Activated T-cell treated with anti-CD3 and anti-CD28 coated beads, Interleukin-2, amount 50 U/mL, for 4 hours (primary cell): ENCODE results near the gene RAB3C. TPM values are rescaled to one million over a fixed set of nuclear protein-coding genes. Genes with fewer than 3 reads are reported as not detected.

Source experiments
- ATAC-seq, 2 donors: fragments of 200-7000 bp; cut with Tn5 transposase; one replicate each; pipeline ENCODE4 v1.10.0; 2021
- DNase-seq: peaks from one replicate; pipeline ENCODE4 v3.0.0-alpha.2; 2020
- H3K27me3 Mint-ChIP-seq: one replicate; pipeline ENCODE4 v1.8.0; 2021; ENCODE audit warnings: low read depth, mixed read lengths
- H3K36me3 Mint-ChIP-seq: one replicate; pipeline ENCODE4 v1.8.0; 2022; ENCODE audit warnings: mixed read lengths; ENCODE audit not compliant: insufficient read depth
- H3K4me1 Mint-ChIP-seq: one replicate; pipeline ENCODE4 v1.8.0; 2021; ENCODE audit warnings: low read depth, mixed read lengths
- H3K4me3 Mint-ChIP-seq: one replicate; pipeline ENCODE4 v1.8.0; 2021; ENCODE audit warnings: mild to moderate bottlenecking, moderate library complexity, mixed read lengths
- H3K9me3 Mint-ChIP-seq: one replicate; pipeline ENCODE4 v1.8.0; 2021; ENCODE audit warnings: mixed read lengths
- total RNA-seq, 3 donors: library from RNA; stranded (reverse); gene quantifications; one replicate each; pipeline ENCODE4 v1.2.1, GENCODE V29; 2021

RAB3C gene
- total RNA-seq, 3 donors from 2014 or later: not detected

- Mint-ChIP-seq H3K4me3 (no peak overlapping the region), H3K27me3 (peaks cover 4% of the 10 kb centered on the region), H3K36me3 (no peaks in the 10 kb centered on the region), H3K9me3 (peaks cover 11% of the 10 kb centered on the region), H3K4me1 (no peaks in the 10 kb centered on the region)
- DNase-seq: no peak
- no peak for ATAC-seq
Measured at GRCh38 chr5:58711965-58712364, 129.1 kb downstream of the RAB3C start.

- H3K36me3 Mint-ChIP-seq: no peaks in the 10 kb centered on the region
- H3K9me3 Mint-ChIP-seq: peaks cover 11% of the 10 kb centered on the region
- peaks cover 4% of the 10 kb centered on the region for H3K27me3 Mint-ChIP-seq
- no peaks in the 10 kb centered on the region for H3K4me1 Mint-ChIP-seq
- DNase-seq (no peak), ATAC-seq (no peak)
- H3K4me3 Mint-ChIP-seq: no peak overlapping the region
Measured at GRCh38 chr5:58714046-58714445, 131.2 kb downstream of the RAB3C start.

DNA sequence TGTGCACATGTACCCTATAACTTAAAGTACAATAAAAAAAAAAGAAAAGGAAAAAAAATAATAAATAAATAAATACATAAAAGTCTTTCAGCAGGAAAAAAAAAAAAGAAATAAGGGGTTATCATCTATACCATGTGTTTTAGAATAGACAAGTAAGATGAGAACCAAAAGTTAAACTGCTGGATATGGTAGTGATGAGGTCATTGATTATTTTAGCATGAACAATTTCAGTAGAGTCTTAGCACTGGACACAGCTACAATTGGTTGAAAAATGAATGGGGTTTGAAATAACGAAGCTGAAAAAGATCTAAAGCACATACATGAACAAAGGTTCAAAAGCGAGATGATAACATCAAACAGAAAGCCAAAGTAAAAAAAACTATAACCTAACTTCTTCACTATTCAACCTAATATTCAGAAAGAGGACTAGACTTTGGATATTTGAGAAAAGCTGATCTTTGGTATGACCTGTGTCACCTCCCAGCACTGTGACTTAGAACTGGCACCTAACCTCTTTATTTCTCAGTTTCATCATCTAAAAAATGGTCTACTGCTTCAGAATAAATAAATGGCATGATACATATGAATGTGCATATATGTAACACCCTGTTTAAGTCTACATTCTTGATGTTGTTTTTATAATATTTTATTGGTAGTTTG, 133.3 kb downstream of the RAB3C start:
- ATAC-seq (no peak), DNase-seq (no peak)
- Mint-ChIP-seq H3K4me3 (no peak overlapping the region), H3K9me3 (peaks cover 11% of the 10 kb centered on the region), H3K4me1 (no peaks in the 10 kb centered on the region), H3K36me3 (no peaks in the 10 kb centered on the region), H3K27me3 (peaks cover 4% of the 10 kb centered on the region)

DNA sequence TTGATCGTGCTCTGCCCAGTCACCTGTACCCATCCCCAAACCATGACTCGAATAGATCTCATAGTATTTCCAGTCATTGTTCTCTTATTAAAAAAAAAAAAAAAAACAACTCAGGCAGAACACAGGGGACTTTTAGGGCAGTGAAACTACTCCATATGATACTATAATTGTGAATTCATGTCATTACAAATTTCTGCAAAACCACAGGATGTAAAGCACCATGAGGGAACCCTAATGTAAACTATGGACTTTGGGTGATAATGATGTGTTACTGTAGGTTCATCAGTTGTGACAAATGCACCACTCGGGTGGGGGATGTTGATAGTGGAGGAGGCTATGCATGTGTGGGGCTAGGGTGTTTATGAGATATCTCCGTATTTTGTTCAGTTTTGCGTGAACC, 133.8 kb downstream of the RAB3C start:
- Mint-ChIP-seq H3K36me3 (no peaks in the 10 kb centered on the region), H3K4me3 (no peak overlapping the region), H3K27me3 (peaks cover 4% of the 10 kb centered on the region), H3K4me1 (no peaks in the 10 kb centered on the region), H3K9me3 (peaks cover 11% of the 10 kb centered on the region)
- DNase-seq (no peak), ATAC-seq (no peak)

DNA sequence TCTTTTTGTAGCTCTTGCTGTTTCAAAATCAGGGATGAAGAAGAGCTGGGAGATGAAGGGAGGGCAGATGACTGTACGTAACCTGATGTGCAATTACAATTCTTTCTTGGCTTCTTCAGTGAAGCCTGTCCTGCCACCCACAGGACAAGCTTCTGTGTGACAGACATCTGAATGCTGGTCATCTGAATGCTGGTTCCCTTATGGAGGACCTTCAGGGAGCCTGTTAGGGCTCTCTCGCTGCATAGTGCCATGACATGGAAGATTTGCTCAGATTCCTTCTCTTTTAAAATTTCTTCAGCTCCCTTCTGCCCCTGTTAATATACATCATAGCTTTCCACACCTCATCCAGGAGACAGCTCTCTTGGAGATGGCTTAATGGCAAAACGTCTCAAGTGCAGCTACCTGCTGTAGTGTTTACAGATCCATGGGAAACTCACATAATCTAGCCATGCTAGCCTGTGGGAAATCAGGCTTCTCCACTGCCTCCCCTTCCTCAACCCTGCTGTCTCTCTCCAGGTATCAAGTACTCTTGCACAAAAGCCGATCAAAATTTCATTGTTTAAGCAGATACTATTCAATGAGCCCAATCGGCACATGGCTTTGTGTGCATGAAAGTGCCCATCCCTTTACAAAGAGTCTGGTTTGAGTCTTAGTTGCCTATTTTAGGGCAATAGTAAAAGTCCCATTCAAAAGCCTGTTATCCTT, 134.6 kb downstream of the RAB3C start:
- Mint-ChIP-seq H3K36me3 (no peaks in the 10 kb centered on the region), H3K4me3 (no peak overlapping the region), H3K9me3 (peaks cover 11% of the 10 kb centered on the region), H3K27me3 (peaks cover 4% of the 10 kb centered on the region), H3K4me1 (no peaks in the 10 kb centered on the region)
- DNase-seq: no peak
- ATAC-seq: no peak

- H3K36me3 Mint-ChIP-seq: no peaks in the 10 kb centered on the region
- H3K4me3 Mint-ChIP-seq: no peak overlapping the region
- no peaks in the 10 kb centered on the region for H3K27me3 Mint-ChIP-seq
- DNase-seq (no peak), ATAC-seq (no peak)
- peaks cover 7% of the 10 kb centered on the region for H3K9me3 Mint-ChIP-seq
- no peaks in the 10 kb centered on the region for H3K4me1 Mint-ChIP-seq
Measured at GRCh38 chr5:58718269-58718978, 135.5 kb downstream of the RAB3C start.

GRCh38 chr5:58722160-58722559, 139.3 kb downstream of the RAB3C start:
- Mint-ChIP-seq H3K36me3 (no peaks in the 10 kb centered on the region), H3K4me3 (no peak overlapping the region), H3K27me3 (no peaks in the 10 kb centered on the region), H3K4me1 (no peaks in the 10 kb centered on the region), H3K9me3 (no peaks in the 10 kb centered on the region)
- ATAC-seq (no peak), DNase-seq (no peak)

- ATAC-seq (no peak), DNase-seq (no peak)
- Mint-ChIP-seq H3K4me3 (no peak overlapping the region), H3K36me3 (no peaks in the 10 kb centered on the region), H3K27me3 (peaks cover 2% of the 10 kb centered on the region), H3K9me3 (no peaks in the 10 kb centered on the region), H3K4me1 (no peaks in the 10 kb centered on the region)
Measured at GRCh38 chr5:58724992-58725391, 142.1 kb downstream of the RAB3C start.

- Mint-ChIP-seq H3K4me1 (no peaks in the 10 kb centered on the region), H3K4me3 (no peak overlapping the region), H3K27me3 (peaks cover 2% of the 10 kb centered on the region), H3K36me3 (no peaks in the 10 kb centered on the region), H3K9me3 (no peaks in the 10 kb centered on the region)
- DNase-seq (no peak), ATAC-seq (no peak)
Measured at GRCh38 chr5:58731641-58732040, 148.8 kb downstream of the RAB3C start.

DNA sequence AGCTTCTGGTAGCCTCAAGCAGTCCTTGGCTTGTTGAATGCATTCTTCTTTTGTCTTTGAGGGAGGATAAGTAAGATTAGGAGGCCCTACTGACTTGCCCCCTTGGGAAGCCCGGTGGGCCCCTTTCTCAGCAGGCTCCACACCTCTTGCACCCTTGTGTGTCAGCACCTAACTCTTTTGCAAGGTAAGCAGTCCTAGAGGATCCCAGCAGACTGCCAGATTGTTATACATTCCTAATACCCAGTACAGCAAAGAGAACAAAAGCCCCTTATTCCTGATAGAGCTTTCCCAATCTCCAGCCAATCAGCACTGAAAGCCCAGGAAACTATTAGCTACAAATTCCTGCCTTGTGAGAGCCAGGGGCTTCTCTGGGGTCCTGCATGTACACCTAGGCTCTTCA, 152.8 kb downstream of the RAB3C start:
- DNase-seq: no peak
- Mint-ChIP-seq H3K27me3 (no peaks in the 10 kb centered on the region), H3K36me3 (no peaks in the 10 kb centered on the region), H3K9me3 (no peaks in the 10 kb centered on the region), H3K4me1 (no peaks in the 10 kb centered on the region), H3K4me3 (no peak overlapping the region)
- ATAC-seq: no peak

- no peak overlapping the region for H3K4me3 Mint-ChIP-seq
- H3K4me1 Mint-ChIP-seq: no peaks in the 10 kb centered on the region
- DNase-seq: no peak
- H3K27me3 Mint-ChIP-seq: no peaks in the 10 kb centered on the region
- no peak for ATAC-seq
- no peaks in the 10 kb centered on the region for H3K9me3 Mint-ChIP-seq
- no peaks in the 10 kb centered on the region for H3K36me3 Mint-ChIP-seq
Measured at GRCh38 chr5:58736214-58736613, 153.3 kb downstream of the RAB3C start.

GRCh38 chr5:58737671-58738070, 154.8 kb downstream of the RAB3C start:
- Mint-ChIP-seq H3K27me3 (no peaks in the 10 kb centered on the region), H3K4me1 (no peaks in the 10 kb centered on the region), H3K4me3 (no peak overlapping the region), H3K9me3 (no peaks in the 10 kb centered on the region), H3K36me3 (no peaks in the 10 kb centered on the region)
- DNase-seq (no peak), ATAC-seq (no peak)

GRCh38 chr5:58738336-58738735, 155.5 kb downstream of the RAB3C start:
- DNase-seq: no peak
- no peaks in the 10 kb centered on the region for H3K36me3 Mint-ChIP-seq
- H3K27me3 Mint-ChIP-seq: no peaks in the 10 kb centered on the region
- no peak for ATAC-seq
- no peaks in the 10 kb centered on the region for H3K9me3 Mint-ChIP-seq
- H3K4me1 Mint-ChIP-seq: no peaks in the 10 kb centered on the region
- H3K4me3 Mint-ChIP-seq: no peak overlapping the region

DNA sequence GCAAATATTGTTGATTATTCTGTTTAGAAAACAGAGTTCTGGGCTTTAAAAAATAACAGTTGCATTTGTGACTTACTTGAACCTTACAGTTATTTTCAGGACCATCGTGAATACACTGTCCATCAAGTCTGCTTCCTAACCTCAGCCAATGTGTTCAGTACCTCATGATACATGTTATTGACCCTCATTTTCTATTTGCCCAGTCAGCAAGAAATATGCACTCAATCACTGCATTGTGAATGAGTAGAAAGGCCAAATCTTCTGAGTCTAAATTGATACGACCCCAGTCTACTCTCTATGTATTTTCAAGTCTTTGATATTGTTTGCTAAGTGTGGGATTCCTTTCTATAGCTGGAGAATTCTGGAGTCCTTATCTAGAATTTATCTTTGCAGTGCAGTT, 156.2 kb downstream of the RAB3C start:
- H3K4me3 Mint-ChIP-seq: no peak overlapping the region
- ATAC-seq: no peak
- H3K36me3 Mint-ChIP-seq: no peaks in the 10 kb centered on the region
- no peaks in the 10 kb centered on the region for H3K9me3 Mint-ChIP-seq
- DNase-seq: no peak
- H3K27me3 Mint-ChIP-seq: no peaks in the 10 kb centered on the region
- H3K4me1 Mint-ChIP-seq: no peaks in the 10 kb centered on the region

DNA sequence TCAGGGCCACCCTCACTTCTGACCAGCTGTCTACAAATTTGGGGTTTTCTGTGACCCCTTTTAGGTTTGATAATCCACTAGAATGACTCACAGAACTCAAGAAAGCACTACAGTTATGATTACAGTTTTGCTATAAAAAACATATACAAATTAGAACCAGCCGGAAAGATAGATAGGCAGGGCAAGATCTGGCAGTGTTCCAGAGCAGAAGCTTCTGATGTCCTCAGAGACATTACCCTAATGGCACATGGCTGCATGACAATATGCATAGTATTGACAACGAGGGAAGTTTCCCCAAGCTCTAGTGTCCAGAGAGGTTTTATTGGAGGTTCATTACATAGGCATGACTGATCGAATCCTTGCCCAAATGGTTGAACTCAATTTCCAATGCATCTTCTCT, 158.1 kb downstream of the RAB3C start:
- DNase-seq (no peak), ATAC-seq (no peak)
- H3K9me3 Mint-ChIP-seq: no peaks in the 10 kb centered on the region
- H3K4me3 Mint-ChIP-seq: no peak overlapping the region
- H3K36me3 Mint-ChIP-seq: no peaks in the 10 kb centered on the region
- peaks cover 2% of the 10 kb centered on the region for H3K27me3 Mint-ChIP-seq
- no peaks in the 10 kb centered on the region for H3K4me1 Mint-ChIP-seq
